UCSD-AML1 (cell line): ENCODE results near the gene HOXB3.

Experiments used
- DNase-seq: peaks from one replicate; lab custom pipeline; 2025; ENCODE audit not compliant: unreplicated experiment; lab: John Stamatoyannopoulos, UW

The HOXB3 gene

DNA sequence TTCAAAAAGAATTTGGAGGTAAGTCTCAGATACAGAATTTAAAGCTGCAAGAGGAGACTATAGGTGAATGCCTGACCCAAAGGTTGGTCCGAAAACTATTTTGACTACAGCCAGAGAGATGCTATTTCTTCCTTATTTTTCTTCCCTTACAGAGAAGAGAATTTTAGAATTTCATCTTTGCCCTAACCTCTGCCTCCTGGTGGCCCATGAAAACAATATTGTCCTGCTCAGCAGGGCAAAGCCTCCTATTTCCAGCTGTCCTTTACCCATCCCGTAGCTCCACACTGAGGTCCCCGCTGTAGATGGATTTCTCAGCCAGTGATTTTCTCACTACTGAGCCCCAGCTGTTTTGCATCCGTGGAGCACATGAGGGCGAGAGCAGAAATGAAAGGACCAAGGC is 83.8 kb downstream of the HOXB3 start:
- DNase-seq, result no peak

DNA sequence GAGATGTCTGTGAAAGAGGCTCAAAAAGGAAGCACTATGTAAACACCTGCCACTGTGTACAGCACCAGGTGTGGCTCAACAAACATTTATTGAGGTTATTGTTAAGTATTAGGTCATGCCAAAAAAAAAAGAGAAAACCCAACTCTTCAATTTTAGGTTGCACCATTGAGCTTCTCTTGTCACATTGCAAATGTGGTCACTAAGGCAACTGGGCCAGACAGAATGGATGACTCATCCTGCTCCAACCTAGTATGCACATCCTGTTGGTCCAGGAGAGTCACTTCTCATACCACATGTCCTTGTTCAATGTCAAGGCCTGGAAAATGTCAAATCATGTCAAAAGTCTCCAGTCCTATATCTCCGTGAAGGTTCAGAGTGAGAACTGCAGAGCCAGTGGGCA is 84.3 kb downstream of the HOXB3 start:
- DNase-seq, result no peak

DNA sequence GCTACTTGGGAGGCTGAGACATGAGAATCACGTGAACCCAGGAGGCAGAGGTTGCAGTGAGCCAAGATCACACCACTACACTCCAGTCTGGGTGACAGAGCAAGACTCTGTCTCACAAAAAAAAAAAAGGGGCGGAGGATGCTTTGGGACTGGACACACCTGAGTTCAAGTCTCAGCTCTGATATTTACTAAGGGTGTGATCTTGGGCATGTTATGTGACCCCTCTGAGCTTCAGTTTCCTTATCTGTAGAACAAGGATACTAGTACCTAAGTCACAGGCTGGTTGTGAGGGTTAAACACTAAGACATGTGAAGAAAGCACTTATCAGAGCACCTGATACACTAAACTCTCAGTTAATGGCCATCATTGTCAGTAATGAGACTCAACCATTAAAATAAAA is 85.1 kb downstream of the HOXB3 start:
- no peak for DNase-seq

DNA sequence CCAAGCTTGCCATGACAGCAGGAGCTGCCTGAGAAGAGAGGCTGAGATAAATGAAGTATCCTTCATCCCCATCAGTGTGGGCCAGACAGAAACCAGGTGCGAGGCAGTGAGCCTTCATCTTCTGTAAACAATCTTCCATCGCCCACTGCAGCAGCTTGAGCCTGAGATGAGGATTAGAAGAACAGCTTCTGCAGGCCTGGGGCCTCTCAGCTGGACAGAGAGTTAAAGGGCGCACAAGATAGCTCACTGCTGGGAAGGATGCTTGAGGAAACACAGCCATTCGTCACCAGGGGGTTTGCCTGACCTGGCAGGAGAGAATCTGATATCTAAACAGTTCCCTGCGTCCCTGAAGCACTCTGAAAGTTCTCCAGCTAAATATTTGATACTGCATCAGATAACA is 86.3 kb downstream of the HOXB3 start:
- DNase-seq, result no peak

DNA sequence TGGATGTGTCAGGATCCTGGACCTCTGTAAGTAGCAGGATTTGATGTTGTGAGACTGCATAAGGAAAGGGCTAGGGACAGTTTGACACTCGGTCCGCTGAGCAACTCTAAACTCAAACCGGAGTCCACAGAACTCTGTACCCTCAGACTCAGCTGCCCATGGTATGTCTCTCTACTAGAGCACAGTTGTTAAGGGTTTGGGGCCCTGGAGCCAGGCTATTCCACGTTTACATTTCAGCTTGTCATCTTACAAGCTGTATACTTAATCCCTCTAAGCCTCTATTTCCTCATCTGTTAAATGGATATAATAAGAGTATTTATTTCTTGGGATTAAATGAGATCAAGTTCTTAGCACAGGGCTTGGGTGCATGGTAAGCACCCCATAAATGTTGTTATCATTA is 87.1 kb downstream of the HOXB3 start:
- DNase-seq, result no peak

DNA sequence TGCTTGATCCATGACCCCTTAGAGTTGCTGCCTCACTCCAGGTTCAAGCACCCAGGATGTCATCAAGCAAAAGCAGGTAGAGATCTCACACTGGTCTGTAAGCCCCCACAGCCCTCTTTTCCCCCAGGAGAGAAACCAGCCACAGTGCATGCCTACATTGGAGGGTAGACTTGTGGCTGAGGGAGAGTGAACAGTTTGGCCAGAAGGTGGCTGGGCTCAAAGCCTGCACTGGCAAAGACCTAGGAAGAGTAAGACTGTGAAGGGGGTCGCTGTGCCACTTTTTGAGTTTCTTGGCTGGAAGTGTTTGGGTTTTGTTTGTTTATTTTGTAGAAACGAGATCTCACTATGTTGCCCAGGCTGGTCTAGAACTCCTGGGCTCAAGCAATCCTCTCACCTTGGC is 87.7 kb downstream of the HOXB3 start:
- DNase-seq, result no peak

DNA sequence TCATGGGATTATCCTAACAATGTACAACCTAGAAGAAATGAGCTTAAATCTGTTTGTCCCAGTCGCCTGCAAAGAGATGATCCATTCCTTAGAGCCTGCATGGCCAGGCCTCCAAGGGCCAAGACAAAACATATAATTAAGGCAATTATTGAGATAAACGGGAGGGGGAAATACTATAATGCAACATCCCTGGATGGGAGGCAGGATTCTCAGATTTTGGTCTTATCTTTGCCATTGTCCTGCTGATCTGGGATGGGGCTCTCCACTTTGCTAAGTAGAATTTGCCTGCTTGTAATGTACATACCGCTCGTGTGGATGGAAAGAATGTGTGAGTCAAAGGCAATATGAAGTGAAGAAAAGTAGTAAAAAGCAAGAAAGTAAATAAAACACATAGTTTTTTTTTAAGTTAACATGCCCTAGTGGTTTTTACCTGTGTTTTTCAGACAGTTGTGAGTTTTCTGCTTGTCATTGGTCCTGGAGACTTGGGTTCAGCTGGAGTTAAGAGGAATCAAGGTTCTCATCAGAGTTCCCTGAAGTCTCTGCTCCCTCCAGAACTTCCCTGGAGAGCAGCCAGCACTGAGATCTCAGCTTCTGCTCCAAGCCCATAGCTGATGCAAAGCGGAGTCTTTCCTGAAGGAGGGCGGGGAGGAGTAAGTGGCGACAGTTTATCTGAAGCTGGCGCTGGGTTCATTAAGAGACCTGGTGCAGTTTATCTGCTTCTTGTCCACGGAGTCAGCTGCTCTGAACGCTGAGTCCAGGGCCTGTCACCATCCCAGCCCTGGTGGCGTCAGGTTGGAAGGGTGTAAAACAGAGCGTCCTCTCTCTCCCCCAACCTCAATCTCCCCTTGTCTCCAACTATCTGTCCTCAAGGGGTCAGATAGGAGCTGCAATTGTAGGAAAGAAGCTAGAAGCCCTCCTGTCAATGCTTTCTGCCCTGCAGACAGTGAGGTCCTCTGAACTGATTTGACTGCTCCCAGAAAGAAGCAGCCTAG is 89.3 kb downstream of the HOXB3 start:
- DNase-seq, result no peak

DNA sequence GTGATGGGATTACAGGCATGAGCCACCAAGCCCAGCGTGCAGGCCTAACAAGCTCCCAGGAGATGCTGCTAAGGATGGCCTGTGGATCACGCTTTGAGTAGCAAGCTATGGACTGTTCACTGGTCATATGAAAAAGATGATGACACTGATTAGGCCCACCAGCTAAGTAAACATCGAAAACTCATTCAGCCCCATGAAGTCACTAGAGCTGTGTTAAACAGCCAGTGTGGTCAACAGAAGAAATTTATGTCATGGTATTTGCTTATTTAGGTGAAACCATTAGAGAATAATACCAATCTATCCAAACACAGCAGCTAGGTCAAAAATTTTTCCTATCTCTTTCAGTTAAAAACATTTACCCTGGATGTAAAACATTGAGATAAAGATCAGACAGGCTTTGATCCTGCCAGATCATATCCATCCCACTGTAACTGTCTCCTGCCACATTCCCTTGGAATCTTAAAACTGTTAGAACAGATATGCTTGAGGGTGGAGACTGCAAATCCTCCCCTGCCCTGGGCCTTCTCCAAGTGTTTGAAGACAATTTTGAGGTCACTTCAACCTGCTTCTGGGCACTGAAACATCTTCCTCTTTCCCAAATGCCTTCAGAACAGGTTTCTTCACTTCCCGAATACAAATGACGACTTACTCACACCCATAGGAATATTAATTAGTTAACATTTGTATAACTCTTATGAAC is 90.2 kb downstream of the HOXB3 start:
- DNase-seq, result no peak

DNA sequence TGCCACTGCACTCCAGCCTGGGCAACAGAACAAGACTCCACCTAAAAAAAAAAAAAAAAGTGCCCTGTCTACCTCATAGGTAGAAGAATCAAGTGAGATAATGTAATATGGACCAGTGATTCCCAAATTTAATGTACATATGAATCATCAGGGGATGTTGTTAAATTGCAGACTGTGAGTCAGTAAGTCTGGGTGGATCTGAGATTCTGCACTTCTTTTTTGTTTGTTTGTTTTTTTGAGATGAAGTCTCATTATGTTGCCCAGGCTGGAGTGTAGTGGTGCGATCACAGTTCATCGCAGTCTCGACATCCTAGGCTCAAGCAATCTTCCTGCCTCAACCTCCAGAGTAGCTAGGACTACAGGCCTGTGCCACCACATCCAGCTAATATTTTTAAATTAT is 90.8 kb downstream of the HOXB3 start:
- no peak for DNase-seq
